ENCODE measurements around the gene PRDM10. TPM values are rescaled to one million over a fixed set of nuclear protein-coding genes. Genes with fewer than 3 reads are reported as not detected.

Gene PRDM10
- total RNA-seq, 1 experiment from 2014 or later: 18.9 TPM

- Mint-ChIP-seq H3K9me3 (peaks cover 4% of the 10 kb centered on the region; the same call in 1 of the 2 replicates), H3K36me3 (peaks cover 12% of the 10 kb centered on the region), H3K4me3 (no peak overlapping the region), H3K27ac (peak overlapping the region; percentile 52), H3K4me1 (peaks cover 32% of the 10 kb centered on the region), H3K27me3 (ENCODE audit: low read depth) (no peaks in the 10 kb centered on the region)
- CTCF ChIA-PET: interaction anchor here (1.1 to 1.8 kb wide), 5 partner anchors 18 to 186 kb away, joined by 3 to 17 read pairs (median 6); no protein-coding TSS in a partner anchor
- DNase-seq (ENCODE audit: low spot score) (no peak), ATAC-seq (no peak)
- POLR2A ChIA-PET: interaction anchor here (1.1 to 2.3 kb wide), 3 partner anchors 18 to 96 kb away, joined by 3 to 16 read pairs (median 3); partner anchors contain the start of genes APLP2 and PRDM10
- TF ChIP-seq IRF1 (CRISPR knock-in tag; IDR thresholded peaks at IDR 0.05) (no peak), E2F5 (CRISPR knock-in tag; IDR thresholded peaks at IDR 0.05) (no peak), NR3C1 (CRISPR knock-in tag; conservative IDR thresholded peaks at IDR 0.05; ENCODE audit: low read depth) (no peak), ZNF423 (CRISPR knock-in tag; IDR thresholded peaks at IDR 0.05) (no peak), ZMAT4 (CRISPR knock-in tag; IDR thresholded peaks at IDR 0.05) (no peak)
These were observed 28.4 kb downstream of the PRDM10 start for GRCh38 chr11:129974237-129974636.

- Mint-ChIP-seq H3K27ac (peak overlapping the region; percentile 88), H3K9me3 (peaks cover 4% of the 10 kb centered on the region; the same call in 1 of the 2 replicates), H3K4me3 (peak overlapping the region; percentile 18; the same call in 1 of the 2 replicates), H3K36me3 (peaks cover 12% of the 10 kb centered on the region), H3K4me1 (peaks cover 31% of the 10 kb centered on the region), H3K27me3 (ENCODE audit: low read depth) (no peaks in the 10 kb centered on the region)
- peak; percentile 99 for ATAC-seq
- ChIA-PET CTCF (interaction anchor here (1.0 to 1.8 kb wide), 11 partner anchors 13 to 943 kb away, joined by 3 to 17 read pairs (median 4); partner anchors contain the start of genes PRDM10 and SNX19), POLR2A (interaction anchor here (0.6 to 2.3 kb wide), 5 partner anchors 18 to 172 kb away, joined by 3 to 16 read pairs (median 3); partner anchors contain the start of genes APLP2 and PRDM10)
- TF ChIP-seq ZNF512 (CRISPR knock-in tag; IDR thresholded peaks at IDR 0.05; ENCODE audit: borderline replicate concordance) (no peak), NFE2L1 (CRISPR knock-in tag; IDR thresholded peaks at IDR 0.05) (no peak), ATF1 (CRISPR knock-in tag; IDR thresholded peaks at IDR 0.05) (no peak), KAT7 (CRISPR knock-in tag; IDR thresholded peaks at IDR 0.05; ENCODE audit: borderline replicate concordance) (no peak), ZNF532 (CRISPR knock-in tag; IDR thresholded peaks at IDR 0.05; ENCODE audit: borderline replicate concordance) (no peak), CTCF (IDR thresholded peaks at IDR 0.05) (no peak), ZNF396 (CRISPR knock-in tag; IDR thresholded peaks at IDR 0.05; ENCODE audit: borderline replicate concordance) (no peak), IRF1 (CRISPR knock-in tag; IDR thresholded peaks at IDR 0.05) (no peak), CREM (CRISPR knock-in tag; IDR thresholded peaks at IDR 0.05) (no peak), PREB (CRISPR knock-in tag; IDR thresholded peaks at IDR 0.05; ENCODE audit: borderline replicate concordance) (no peak), ZNF138 (CRISPR knock-in tag; conservative IDR thresholded peaks at IDR 0.05) (no peak), ZNF263 (CRISPR knock-in tag; IDR thresholded peaks at IDR 0.05; ENCODE audit: low read depth) (no peak)
- peak; percentile 86 for DNase-seq (ENCODE audit: low spot score)
These were observed 28.8 kb downstream of the PRDM10 start for GRCh38 chr11:129973809-129974208.
